Prostate gland (tissue), 2 donors: ENCODE results near the gene RAB3GAP2.

ENCODE experiments used
- POLR2A ChIP-seq: fragments of 450-650 bp; IDR thresholded peaks from one replicate; pipeline ENCODE4 v1.6.1; 2016; ENCODE audit warnings: antibody characterized with exemption, mild to moderate bottlenecking
- POLR2AphosphoS5 ChIP-seq: sonication (generic); formaldehyde crosslinking; IDR thresholded peaks from one replicate; pipeline ENCODE4 v1.6.1; 2017; ENCODE audit warnings: antibody characterized with exemption
- TF ChIP-seq, protein P1 (sequence below), 4 experiments: fragments of 200-600 bp in 2 of 4; fragments of 450-650 bp in 2 of 4; sonication (generic) in 2 of 4; IDR thresholded peaks; 1 replicate in 3 of 4; 2 replicates in 1 of 4; pipeline ENCODE4 v1.5.1; 2016 to 2019; ENCODE audit warnings: antibody characterized with exemption in 4 of 4, mild to moderate bottlenecking in 2 of 4, moderate library complexity in 2 of 4

DNA sequence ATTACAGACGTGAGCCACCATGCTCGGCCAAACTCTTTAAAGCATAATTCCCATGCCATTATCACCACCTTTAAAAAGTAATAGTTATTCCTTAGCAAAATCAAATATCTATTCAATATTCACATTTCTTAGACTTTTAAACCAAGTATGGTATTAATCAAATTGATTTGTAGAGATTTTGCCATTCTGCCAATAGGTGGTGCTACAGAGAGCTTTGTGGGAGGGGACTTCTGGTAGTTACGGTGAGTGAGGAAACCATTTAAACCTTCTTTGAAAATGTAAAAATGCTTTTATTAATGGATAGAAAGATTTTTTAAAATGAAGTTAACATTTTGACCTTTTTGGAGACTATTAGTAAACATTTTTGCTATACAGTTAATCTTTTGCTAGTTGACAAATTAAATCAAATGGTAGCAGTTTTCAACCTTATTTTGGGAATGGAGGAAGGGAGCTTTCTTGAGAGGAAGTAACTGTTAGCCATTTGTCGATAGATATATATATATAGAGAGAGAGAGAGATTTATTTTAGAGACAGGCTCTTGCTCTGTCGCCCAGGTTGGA lies 159.0 kb downstream of the RAB3GAP2 start:
- TF ChIP-seq, protein P1, sequence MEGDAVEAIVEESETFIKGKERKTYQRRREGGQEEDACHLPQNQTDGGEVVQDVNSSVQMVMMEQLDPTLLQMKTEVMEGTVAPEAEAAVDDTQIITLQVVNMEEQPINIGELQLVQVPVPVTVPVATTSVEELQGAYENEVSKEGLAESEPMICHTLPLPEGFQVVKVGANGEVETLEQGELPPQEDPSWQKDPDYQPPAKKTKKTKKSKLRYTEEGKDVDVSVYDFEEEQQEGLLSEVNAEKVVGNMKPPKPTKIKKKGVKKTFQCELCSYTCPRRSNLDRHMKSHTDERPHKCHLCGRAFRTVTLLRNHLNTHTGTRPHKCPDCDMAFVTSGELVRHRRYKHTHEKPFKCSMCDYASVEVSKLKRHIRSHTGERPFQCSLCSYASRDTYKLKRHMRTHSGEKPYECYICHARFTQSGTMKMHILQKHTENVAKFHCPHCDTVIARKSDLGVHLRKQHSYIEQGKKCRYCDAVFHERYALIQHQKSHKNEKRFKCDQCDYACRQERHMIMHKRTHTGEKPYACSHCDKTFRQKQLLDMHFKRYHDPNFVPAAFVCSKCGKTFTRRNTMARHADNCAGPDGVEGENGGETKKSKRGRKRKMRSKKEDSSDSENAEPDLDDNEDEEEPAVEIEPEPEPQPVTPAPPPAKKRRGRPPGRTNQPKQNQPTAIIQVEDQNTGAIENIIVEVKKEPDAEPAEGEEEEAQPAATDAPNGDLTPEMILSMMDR (IDR thresholded peaks at IDR 0.05), result no peak
- no peak for TF ChIP-seq POLR2A
- TF ChIP-seq POLR2AphosphoS5, result no peak
